Suprapubic skin (tissue), 4 donors: ENCODE data around the gene CYBA.

Source experiments
- CTCF ChIP-seq, 2 donors: fragments of 200-600 bp in 1 of 2; fragments of 450-650 bp in 1 of 2; sonication (generic) in 1 of 2; IDR thresholded peaks; one replicate each; pipeline ENCODE4 v1.5.1; 2016 to 2019; ENCODE audit warnings: antibody characterized with exemption in 2 of 2, mild to moderate bottlenecking in 1 of 2, moderate library complexity in 1 of 2
- EP300 ChIP-seq: sonication (generic); formaldehyde crosslinking; IDR thresholded peaks from one replicate; pipeline ENCODE4 v1.6.1; 2017; ENCODE audit warnings: antibody characterized with exemption
- POLR2AphosphoS5 ChIP-seq, 3 donors: sonication (generic); formaldehyde crosslinking; IDR thresholded peaks; one replicate each; pipeline ENCODE4 v1.6.1; 2017; ENCODE audit warnings: antibody characterized with exemption in 3 of 3

GRCh38 chr16:88654363-88655052 is 3.7 kb upstream of the CYBA start:
- TF ChIP-seq CTCF (IDR thresholded peaks at IDR 0.05): no peak
- TF ChIP-seq EP300: no peak
- TF ChIP-seq POLR2AphosphoS5 (IDR thresholded peaks at IDR 0.05): no peak
